ENCODE measurements around the gene LMAN2L. TPM values are rescaled to one million over a fixed set of nuclear protein-coding genes. Genes with fewer than 3 reads are reported as not detected.

LMAN2L gene
- total and polyA plus RNA-seq, 2 of the 8 experiments (the other 6 are each of a cell fraction or from before 2014, with no cell fraction given), result 14.3 to 17.6 TPM

GRCh38 chr2:96665083-96665569, 74.7 kb downstream of the LMAN2L start:
- no peak overlapping the region for H3K4ac ChIP-seq (replicated peaks; ENCODE audit: insufficient read length, low read depth, low read length)
- H3K27me3 ChIP-seq (replicated peaks in 1 of 4; ENCODE audit: control insufficient read depth in 3 of 4, extremely low read depth in 1 of 4, insufficient read depth in 3 of 4, low read length in 3 of 4), result no peaks in the 10 kb centered on the region
- H3K14ac ChIP-seq (ENCODE audit: insufficient read length), result no peak overlapping the region
- no peaks in the 10 kb centered on the region for H4K20me1 ChIP-seq (replicated peaks in 1 of 2; ENCODE audit: control insufficient read depth in 1 of 2, insufficient read depth in 2 of 2, low read length in 2 of 2)
- no peak overlapping the region for H2BK120ac ChIP-seq (replicated peaks; ENCODE audit: low read depth, low read length)
- no peak overlapping the region for H2BK5ac ChIP-seq (ENCODE audit: low read depth, low read length)
- H3K23ac ChIP-seq (ENCODE audit: insufficient read length), result no peak overlapping the region
- 89% methylated on average over 3 of the region's 3 CpGs; no CpG with 5 or more reads in 1 of the 2 experiments for WGBS, 2 experiments (ENCODE audit: extremely low coverage in 1 of 2, insufficient coverage in 1 of 2, insufficient read length in 1 of 2, insufficient replicate concordance in 2 of 2, low coverage in 1 of 2, low lambda C conversion rate in 2 of 2, missing lambda C conversion rate in 1 of 2)
- no peaks in the 10 kb centered on the region for H3K23me2 ChIP-seq (ENCODE audit: low read depth, low read length)
- no peak for DNase-seq (ENCODE audit: low read depth in 1 of 2, low spot score in 2 of 2)
- H2BK12ac ChIP-seq (ENCODE audit: low read depth, low read length), result no peak overlapping the region
- H4K91ac ChIP-seq (replicated peaks; ENCODE audit: insufficient read length, low read length), result no peak overlapping the region
- H2BK20ac ChIP-seq (ENCODE audit: low read length), result no peak overlapping the region
- H3K4me1 ChIP-seq (replicated peaks in 1 of 4; ENCODE audit: control insufficient read depth in 3 of 4, insufficient read depth in 4 of 4, low read length in 3 of 4), result no peaks in the 10 kb centered on the region; a peak in 1 of 7 replicates
- no peak overlapping the region for H3K4me2 ChIP-seq (ENCODE audit: insufficient read depth in 1 of 2, low read depth in 2 of 2, low read length in 2 of 2)
- no peak overlapping the region for H4K8ac ChIP-seq (ENCODE audit: extremely low read depth, insufficient read depth, low read length)
- H3K9me3 ChIP-seq (ENCODE audit: insufficient read depth in 2 of 2, low read depth in 1 of 2, low read length in 1 of 2), result peaks cover 0 to 4% of the 10 kb centered on the region in 2 experiments; a peak in 2 of 4 replicates
- H3K79me2 ChIP-seq (ENCODE audit: control insufficient read depth in 1 of 2, insufficient read depth in 2 of 2, low read length in 2 of 2), result no peaks in the 10 kb centered on the region
- no peak overlapping the region for H3K56ac ChIP-seq (replicated peaks; ENCODE audit: insufficient read length, low read depth, low read length)
- H3K9ac ChIP-seq (replicated peaks in 1 of 4; ENCODE audit: extremely low read depth in 1 of 4, low read depth in 3 of 4, low read length in 3 of 4), result no peak overlapping the region
- H3K4me3 ChIP-seq (ENCODE audit: extremely low read depth in 1 of 4, insufficient read depth in 2 of 4, low read depth in 3 of 4, low read length in 4 of 4), result no peak overlapping the region
- no peak overlapping the region for H2AK5ac ChIP-seq (ENCODE audit: low read depth, low read length)
- H4K5ac ChIP-seq (ENCODE audit: insufficient read length, low read depth, low read length), result no peak overlapping the region
- no peak for FAIRE-seq
- H2BK15ac ChIP-seq (ENCODE audit: low read length), result no peak overlapping the region
- ChIA-PET CTCF (ENCODE audit: partially characterized antibody) (interaction anchor here (0.8 to 1.9 kb wide), 3 partner anchors 13 to 117 kb away, joined by 3 to 6 read pairs (median 4); no protein-coding TSS in a partner anchor), POLR2A (ENCODE audit: partially characterized antibody) (interaction anchor here (0.9 kb wide), 1 partner anchor 11 kb away, joined by 4 read pairs; no protein-coding TSS in a partner anchor)
- no peaks in the 10 kb centered on the region for H3K79me1 ChIP-seq (ENCODE audit: low read depth, low read length)
- no peak overlapping the region for H3K27ac ChIP-seq (ENCODE audit: low read depth, low read length)
- no peaks in the 10 kb centered on the region for H3K36me3 ChIP-seq (ENCODE audit: control insufficient read depth in 2 of 4, insufficient read depth in 4 of 4, low read length in 3 of 4)
- no peak overlapping the region for H2AFZ ChIP-seq (ENCODE audit: low read length)
- no peak overlapping the region for H3K18ac ChIP-seq (ENCODE audit: extremely low read depth, low read length)
- no peak for TF ChIP-seq CREB1 (IDR thresholded peaks at IDR 0.05)
- TF ChIP-seq SP2 (IDR thresholded peaks at IDR 0.05; ENCODE audit: low read length), result no peak
- no peak for TF ChIP-seq ASH2L (IDR thresholded peaks at IDR 0.05; ENCODE audit: low read length)
- TF ChIP-seq SIRT6 (IDR thresholded peaks at IDR 0.05; ENCODE audit: low read length), result no peak
- TF ChIP-seq YY1 (IDR thresholded peaks at IDR 0.05; ENCODE audit: low read depth, low read length), result no peak
- TF ChIP-seq TCF12 (IDR thresholded peaks at IDR 0.05; ENCODE audit: low read depth, low read length), result no peak
- TF ChIP-seq EP300 (IDR thresholded peaks at IDR 0.05; ENCODE audit: borderline replicate concordance in 1 of 2, low read depth in 2 of 2, low read length in 2 of 2), result no peak
- TF ChIP-seq POLR2AphosphoS5 (IDR thresholded peaks at IDR 0.05; ENCODE audit: low read depth, low read length), result no peak
- no peak for TF ChIP-seq SP4 (IDR thresholded peaks at IDR 0.05; ENCODE audit: low read length)
- TF ChIP-seq POU5F1 (IDR thresholded peaks at IDR 0.05; ENCODE audit: low read depth, low read length), result no peak
- no peak for TF ChIP-seq ZNF274 (IDR thresholded peaks at IDR 0.05; ENCODE audit: borderline replicate concordance, extremely low read depth, low read length)
- TF ChIP-seq RBBP5 (IDR thresholded peaks at IDR 0.05; ENCODE audit: borderline replicate concordance, low read depth, low read length), result no peak
- TF ChIP-seq CEBPB (IDR thresholded peaks at IDR 0.05; ENCODE audit: low read depth, low read length), result no peak
- no peak for TF ChIP-seq NRF1 (IDR thresholded peaks at IDR 0.05; ENCODE audit: low read depth, low read length)
- TF ChIP-seq POLR2A (IDR thresholded peaks at IDR 0.05; ENCODE audit: control extremely low read depth in 1 of 2, low read depth in 2 of 2, low read length in 2 of 2), result no peak
- TF ChIP-seq BRCA1 (IDR thresholded peaks at IDR 0.05; ENCODE audit: low read depth, low read length), result no peak
- TF ChIP-seq BCL11A (IDR thresholded peaks at IDR 0.05; ENCODE audit: low read depth in 2 of 2, low read length in 2 of 2), result no peak

Measured in H1 (cell line).